AG04450 (cell line): ENCODE results near the gene PLPP4. TPM values are rescaled to one million over a fixed set of nuclear protein-coding genes. Genes with fewer than 3 reads are reported as not detected.

ENCODE experiments used
- CTCF ChIA-PET: fragments of 300-600, 350-600 bp; formaldehyde crosslinking; extraction: SDS; loops from one replicate; lab custom pipeline; 2022; ENCODE audit warnings: antibody characterized with exemption, inconsistent platforms; lab: Charles Lee
- POLR2A ChIA-PET: fragments of 350-600 bp; formaldehyde crosslinking; extraction: SDS; loops from one replicate; lab custom pipeline; 2021; ENCODE audit warnings: antibody characterized with exemption, inconsistent platforms; lab: Yijun Ruan, JAX
- DNase-seq: peaks from one replicate; pipeline ENCODE4 v3.0.0-alpha.2; 2011; ENCODE audit warnings: low read depth, low spot score
- H3K27ac ChIP-seq: one replicate; pipeline ENCODE4 v1.5.1; 2012; ENCODE audit warnings: low read depth, low read length, control low read depth
- H3K27me3 ChIP-seq: one replicate; pipeline ENCODE4 v1.6.0; 2012; ENCODE audit warnings: low read length; ENCODE audit not compliant: control insufficient read depth, insufficient read depth
- H3K4me3 ChIP-seq: 2 replicates; pipeline ENCODE4 v1.5.1; 2011; ENCODE audit warnings: mild to moderate bottlenecking, low read depth, low read length, control low read depth
- H3K9me3 ChIP-seq: 2 replicates; pipeline ENCODE4 v1.5.1; 2012; ENCODE audit warnings: low read length; ENCODE audit not compliant: control insufficient read depth, insufficient read depth
- CTCF ChIP-seq: IDR thresholded peaks from 2 replicates; pipeline ENCODE4 v1.5.1; 2011; ENCODE audit warnings: low read depth, low read length, control low read depth, inconsistent platforms
- polyA minus RNA-seq: library from RNA; depleted of rRNA, polyadenylated mRNA; stranded (reverse); fragments of >200 nt; gene quantifications from 2 replicates; pipeline ENCODE4 v1.2.3, GENCODE V29; 2011; rRNA and poly(A)+ RNA removed
- polyA plus RNA-seq: library from polyadenylated mRNA; depleted of rRNA; stranded (reverse); fragments of >200 nt; gene quantifications from 2 replicates; pipeline ENCODE4 v1.2.3, GENCODE V29; 2011; rRNA removed

PLPP4 gene
- polyA plus RNA-seq = 0.10 TPM in 1 of 2 replicates, not detected in the other
- not detected in 2 replicates for polyA minus RNA-seq

GRCh38 chr10:120456626-120457430, at the start of gene PLPP4:
Gene PLPP4, plus strand, starts transcription at chr10:120457227. Its CDS starts 79 bp downstream, at chr10:120457306.
- no peak for TF ChIP-seq CTCF
- H3K4me3 ChIP-seq = no peak within 1 kb of the TSS
- ChIA-PET CTCF (no interaction called here), POLR2A (no interaction called here)
- H3K27ac ChIP-seq = no peak within 1 kb of the TSS
- H3K27me3 ChIP-seq = no peaks in the 10 kb centered on the region
- H3K9me3 ChIP-seq = peaks cover 39% of the 10 kb centered on the region
- DNase-seq = no peak

GRCh38 chr10:120409816-120410215, 47.2 kb upstream of the PLPP4 start:
- H3K27ac ChIP-seq = no peak overlapping the region
- TF ChIP-seq CTCF = no peak
- peaks cover 31% of the 10 kb centered on the region; the same call in 1 of the 2 replicates for H3K9me3 ChIP-seq
- H3K27me3 ChIP-seq = no peaks in the 10 kb centered on the region
- ChIA-PET CTCF (no interaction called here), POLR2A (no interaction called here)
- no peak overlapping the region for H3K4me3 ChIP-seq
- DNase-seq = no peak

GRCh38 chr10:120414946-120415345, 42.1 kb upstream of the PLPP4 start:
- Histone ChIP-seq H3K27ac (no peak overlapping the region), H3K9me3 (peaks cover 21% of the 10 kb centered on the region), H3K4me3 (no peak overlapping the region), H3K27me3 (no peaks in the 10 kb centered on the region)
- DNase-seq = no peak
- ChIA-PET CTCF (no interaction called here), POLR2A (no interaction called here)
- TF ChIP-seq CTCF = no peak

- DNase-seq = no peak
- TF ChIP-seq CTCF = no peak
- peaks cover 25% of the 10 kb centered on the region for H3K9me3 ChIP-seq
- CTCF ChIA-PET = no interaction called here
- no peak overlapping the region for H3K27ac ChIP-seq
- H3K4me3 ChIP-seq = no peak overlapping the region
- POLR2A ChIA-PET = no interaction called here
- no peaks in the 10 kb centered on the region for H3K27me3 ChIP-seq
Observed at GRCh38 chr10:120415709-120416330, 41.2 kb upstream of the PLPP4 start.

GRCh38 chr10:120420421-120420820, 36.6 kb upstream of the PLPP4 start:
- ChIA-PET CTCF (no interaction called here), POLR2A (no interaction called here)
- TF ChIP-seq CTCF = no peak
- DNase-seq = no peak
- Histone ChIP-seq H3K4me3 (no peak overlapping the region), H3K9me3 (peaks cover 16% of the 10 kb centered on the region), H3K27ac (no peak overlapping the region), H3K27me3 (no peaks in the 10 kb centered on the region)
